Measurements from ENCODE around the gene HCLS1.

HCLS1 gene

DNA sequence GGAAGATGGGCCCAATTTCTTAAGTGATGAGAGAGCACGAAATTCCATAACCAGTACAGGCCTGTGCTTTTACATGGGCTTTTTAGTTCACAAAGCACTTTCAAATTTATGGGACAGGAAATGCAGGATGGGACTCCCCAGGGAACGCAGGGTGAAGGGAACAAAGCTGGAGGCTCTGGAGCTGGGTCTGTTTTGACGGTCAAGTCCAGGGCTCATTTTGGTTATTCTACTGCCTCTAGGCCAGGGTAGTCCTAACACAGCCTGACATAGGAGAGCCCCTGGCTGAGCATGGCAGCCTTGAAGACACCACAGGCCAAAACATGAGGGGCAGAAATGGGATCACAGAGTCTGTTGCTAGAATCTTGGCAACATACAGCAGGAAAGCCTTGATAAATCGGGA lies 33.5 kb downstream of the HCLS1 start:
- ChIA-PET POLR2A (no interaction called here), CTCF (no interaction called here)
- Histone ChIP-seq H3K27ac (ENCODE audit: extremely low read depth, low read depth, low read length) (no peak overlapping the region), H3K36me3 (ENCODE audit: control insufficient read depth in 2 of 2, insufficient read depth in 1 of 2, low read length in 2 of 2) (no peaks in the 10 kb centered on the region), H3K4me3 (ENCODE audit: low read depth, low read length) (no peak overlapping the region), H3K9me3 (ENCODE audit: control insufficient read depth, insufficient read depth, low read depth, low read length) (no peaks in the 10 kb centered on the region), H3K4me1 (ENCODE audit: control insufficient read depth, insufficient read depth, low read length) (no peaks in the 10 kb centered on the region)
- TF ChIP-seq ZNF354C (tag by site-specific recombination; IDR thresholded peaks at IDR 0.05; ENCODE audit: borderline replicate concordance, low read depth) (no peak), ZNF280D (tag by site-specific recombination; IDR thresholded peaks at IDR 0.05) (no peak), ZNF404 (tag by site-specific recombination; IDR thresholded peaks at IDR 0.05) (no peak), SCRT2 (tag by site-specific recombination; IDR thresholded peaks at IDR 0.05) (no peak), REPIN1 (tag by site-specific recombination; IDR thresholded peaks at IDR 0.05; ENCODE audit: low read depth) (no peak), ZNF639 (tag by site-specific recombination; IDR thresholded peaks at IDR 0.05) (no peak)

- H3K4me1 ChIP-seq (ENCODE audit: control insufficient read depth, insufficient read depth, low read length): no peaks in the 10 kb centered on the region
- H3K36me3 ChIP-seq (ENCODE audit: control insufficient read depth in 2 of 2, insufficient read depth in 1 of 2, low read length in 2 of 2): no peaks in the 10 kb centered on the region
- TF ChIP-seq ZNF37A (tag by site-specific recombination; IDR thresholded peaks at IDR 0.05): no peak
- TF ChIP-seq, protein P1, sequence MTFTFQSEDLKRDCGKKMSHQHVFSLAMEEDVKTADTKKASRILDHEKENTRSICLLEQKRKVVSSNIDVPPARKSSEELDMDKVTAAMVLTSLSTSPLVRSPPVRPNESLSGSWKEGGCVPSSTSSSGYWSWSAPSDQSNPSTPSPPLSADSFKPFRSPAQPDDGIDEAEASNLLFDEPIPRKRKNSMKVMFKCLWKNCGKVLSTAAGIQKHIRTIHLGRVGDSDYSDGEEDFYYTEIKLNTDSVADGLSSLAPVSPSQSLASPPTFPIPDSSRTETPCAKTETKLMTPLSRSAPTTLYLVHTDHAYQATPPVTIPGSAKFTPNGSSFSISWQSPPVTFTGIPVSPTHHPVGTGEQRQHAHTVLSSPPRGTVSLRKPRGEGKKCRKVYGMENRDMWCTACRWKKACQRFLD (tag by site-specific recombination; IDR thresholded peaks at IDR 0.05): no peak
- no peak for TF ChIP-seq BCL6B (tag by site-specific recombination; IDR thresholded peaks at IDR 0.05)
- TF ChIP-seq RBAK (tag by site-specific recombination; IDR thresholded peaks at IDR 0.05): no peak
- no peak for TF ChIP-seq ZNF560 (tag by site-specific recombination; IDR thresholded peaks at IDR 0.05; ENCODE audit: borderline replicate concordance)
- TF ChIP-seq PBX3 (CRISPR knock-in tag; IDR thresholded peaks at IDR 0.05): no peak
- POLR2A ChIA-PET: no interaction called here
- CTCF ChIA-PET: no interaction called here
- H3K27ac ChIP-seq (ENCODE audit: extremely low read depth, low read depth, low read length): no peak overlapping the region
- no peaks in the 10 kb centered on the region for H3K9me3 ChIP-seq (ENCODE audit: control insufficient read depth, insufficient read depth, low read depth, low read length)
- no peak overlapping the region for H3K4me3 ChIP-seq (ENCODE audit: low read depth, low read length)
Observed at GRCh38 chr3:121626495-121626894, 34.2 kb downstream of the HCLS1 start.

DNA sequence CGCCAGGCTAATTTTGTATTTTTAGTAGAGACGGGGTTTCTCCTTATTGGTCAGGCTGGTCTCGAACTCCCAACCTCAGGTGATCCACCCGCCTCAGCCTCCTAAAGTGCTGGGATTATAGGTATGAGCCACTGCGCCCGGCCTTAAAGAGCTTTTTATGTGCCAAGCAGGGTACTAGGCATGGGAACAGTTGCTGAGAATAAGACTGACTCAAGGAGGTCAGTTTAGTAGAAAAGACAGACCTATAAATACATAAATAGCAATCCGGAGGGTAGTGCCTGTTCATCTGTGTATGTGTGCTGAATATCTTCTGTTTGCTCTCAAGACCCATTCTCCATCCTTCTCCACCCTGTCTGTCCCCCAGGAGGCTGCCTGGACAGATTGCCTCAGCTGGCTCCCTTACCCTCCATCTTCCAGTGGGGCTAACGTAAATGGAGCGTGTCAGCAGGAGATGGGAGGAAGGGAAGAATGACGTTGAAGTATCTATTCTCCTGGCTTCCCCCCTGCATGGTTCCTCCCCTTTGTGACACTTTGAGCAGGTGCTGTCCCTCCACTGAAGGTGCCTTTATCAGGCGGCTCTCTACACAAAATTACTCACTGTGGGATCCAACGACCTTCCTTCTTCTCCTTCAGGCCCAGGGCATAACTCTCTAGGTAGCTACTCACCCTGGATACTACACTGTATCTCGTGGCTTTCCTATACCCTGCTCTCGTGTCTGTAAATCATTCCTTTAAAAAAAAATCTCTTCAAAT lies 36.4 kb downstream of the HCLS1 start:
- Histone ChIP-seq H3K36me3 (ENCODE audit: control insufficient read depth in 2 of 2, insufficient read depth in 1 of 2, low read length in 2 of 2) (no peaks in the 10 kb centered on the region), H3K27ac (ENCODE audit: extremely low read depth, low read depth, low read length) (no peak overlapping the region), H3K4me3 (ENCODE audit: low read depth, low read length) (no peak overlapping the region), H3K4me1 (ENCODE audit: control insufficient read depth, insufficient read depth, low read length) (no peaks in the 10 kb centered on the region), H3K9me3 (ENCODE audit: control insufficient read depth, insufficient read depth, low read depth, low read length) (no peaks in the 10 kb centered on the region)
- CTCF ChIA-PET: interaction anchor here (0.6 kb wide), 1 partner anchor 932 kb away, joined by 3 read pairs; no protein-coding TSS in a partner anchor
- POLR2A ChIA-PET: no interaction called here
- no peak for TF ChIP-seq ZNF837 (tag by site-specific recombination; IDR thresholded peaks at IDR 0.05)
- no peak for TF ChIP-seq ZBTB26 (tag by site-specific recombination; optimal IDR thresholded peaks at IDR 0.05)
- no peak for TF ChIP-seq ZBTB7A (tag by site-specific recombination; IDR thresholded peaks at IDR 0.05; ENCODE audit: low read depth)
- TF ChIP-seq ZNF624 (tag by site-specific recombination; IDR thresholded peaks at IDR 0.05): no peak
- no peak for TF ChIP-seq ZNF658 (tag by site-specific recombination; IDR thresholded peaks at IDR 0.05)
- TF ChIP-seq ZNF510 (tag by site-specific recombination; IDR thresholded peaks at IDR 0.05; ENCODE audit: insufficient replicate concordance): no peak
- TF ChIP-seq ZNF571 (tag by site-specific recombination; IDR thresholded peaks at IDR 0.05): no peak
